Bronchial epithelial cell (primary cell): Measurements from ENCODE around the gene SDC1. TPM values are rescaled to one million over a fixed set of nuclear protein-coding genes. Genes with fewer than 3 reads are reported as not detected.

Experiments
- DNase-seq: peaks from one replicate; pipeline ENCODE4 v3.0.0-alpha.2; 2010; ENCODE audit warnings: low read depth
- FAIRE-seq: peaks from 2 replicates; lab custom pipeline; 2011; peaks lifted over from hg19 to GRCh38; lab: Jason Lieb, UNC
- H3K27me3 ChIP-seq: 2 replicates; pipeline ENCODE4 v1.5.1; 2011; ENCODE audit warnings: low read length; ENCODE audit not compliant: control insufficient read depth, insufficient read depth
- H3K36me3 ChIP-seq: 2 replicates; pipeline ENCODE4 v1.5.1; 2011; ENCODE audit warnings: low read length; ENCODE audit not compliant: control insufficient read depth, insufficient read depth
- H3K4me3 ChIP-seq: 2 replicates; pipeline ENCODE4 v1.5.1; 2011; ENCODE audit warnings: mild to moderate bottlenecking, low read depth, low read length, control low read depth
- total RNA-seq: library from RNA; depleted of rRNA; stranded (reverse); fragments of >200 nt; gene quantifications from 2 replicates; pipeline ENCODE4 v1.2.1, GENCODE V29; 2014
- TF ChIP-seq, protein P1 (sequence below): IDR thresholded peaks from 2 replicates; pipeline ENCODE4 v1.5.1; 2011; ENCODE audit warnings: mild to moderate bottlenecking, moderate library complexity, low read length, control low read depth, inconsistent platforms; ENCODE audit not compliant: insufficient read depth, severe bottlenecking

The SDC1 gene
- total RNA-seq, 1 donor from 2014 or later, result 1,084 TPM

DNA sequence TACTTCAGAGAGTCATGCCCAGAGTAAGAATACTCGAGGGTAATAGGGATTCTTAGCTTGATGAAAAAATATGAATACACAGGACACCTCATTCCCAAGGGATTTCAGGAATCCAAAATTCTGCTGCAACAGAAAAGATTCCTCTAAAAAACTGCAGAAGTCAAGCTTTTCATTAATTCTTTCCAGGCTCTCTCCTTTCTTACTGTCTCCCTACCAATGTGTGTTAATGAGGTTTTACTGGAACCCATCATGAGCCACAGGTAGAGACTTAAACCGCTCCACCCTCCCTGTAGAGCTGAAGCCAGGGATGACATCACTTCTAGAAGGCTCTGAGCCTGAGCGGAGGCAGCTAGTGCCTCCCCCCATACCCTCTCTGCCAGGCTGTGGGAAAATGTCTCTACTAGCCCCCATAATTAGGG lies 3.4 kb downstream of the SDC1 start:
- H3K27me3 ChIP-seq, result no peaks in the 10 kb centered on the region
- TF ChIP-seq, protein P1, sequence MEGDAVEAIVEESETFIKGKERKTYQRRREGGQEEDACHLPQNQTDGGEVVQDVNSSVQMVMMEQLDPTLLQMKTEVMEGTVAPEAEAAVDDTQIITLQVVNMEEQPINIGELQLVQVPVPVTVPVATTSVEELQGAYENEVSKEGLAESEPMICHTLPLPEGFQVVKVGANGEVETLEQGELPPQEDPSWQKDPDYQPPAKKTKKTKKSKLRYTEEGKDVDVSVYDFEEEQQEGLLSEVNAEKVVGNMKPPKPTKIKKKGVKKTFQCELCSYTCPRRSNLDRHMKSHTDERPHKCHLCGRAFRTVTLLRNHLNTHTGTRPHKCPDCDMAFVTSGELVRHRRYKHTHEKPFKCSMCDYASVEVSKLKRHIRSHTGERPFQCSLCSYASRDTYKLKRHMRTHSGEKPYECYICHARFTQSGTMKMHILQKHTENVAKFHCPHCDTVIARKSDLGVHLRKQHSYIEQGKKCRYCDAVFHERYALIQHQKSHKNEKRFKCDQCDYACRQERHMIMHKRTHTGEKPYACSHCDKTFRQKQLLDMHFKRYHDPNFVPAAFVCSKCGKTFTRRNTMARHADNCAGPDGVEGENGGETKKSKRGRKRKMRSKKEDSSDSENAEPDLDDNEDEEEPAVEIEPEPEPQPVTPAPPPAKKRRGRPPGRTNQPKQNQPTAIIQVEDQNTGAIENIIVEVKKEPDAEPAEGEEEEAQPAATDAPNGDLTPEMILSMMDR, result no peak
- peak overlapping the region; percentile 5 for H3K4me3 ChIP-seq
- DNase-seq (peak; percentile 68), FAIRE-seq (no peak)
- peaks cover 33% of the 10 kb centered on the region for H3K36me3 ChIP-seq

DNA sequence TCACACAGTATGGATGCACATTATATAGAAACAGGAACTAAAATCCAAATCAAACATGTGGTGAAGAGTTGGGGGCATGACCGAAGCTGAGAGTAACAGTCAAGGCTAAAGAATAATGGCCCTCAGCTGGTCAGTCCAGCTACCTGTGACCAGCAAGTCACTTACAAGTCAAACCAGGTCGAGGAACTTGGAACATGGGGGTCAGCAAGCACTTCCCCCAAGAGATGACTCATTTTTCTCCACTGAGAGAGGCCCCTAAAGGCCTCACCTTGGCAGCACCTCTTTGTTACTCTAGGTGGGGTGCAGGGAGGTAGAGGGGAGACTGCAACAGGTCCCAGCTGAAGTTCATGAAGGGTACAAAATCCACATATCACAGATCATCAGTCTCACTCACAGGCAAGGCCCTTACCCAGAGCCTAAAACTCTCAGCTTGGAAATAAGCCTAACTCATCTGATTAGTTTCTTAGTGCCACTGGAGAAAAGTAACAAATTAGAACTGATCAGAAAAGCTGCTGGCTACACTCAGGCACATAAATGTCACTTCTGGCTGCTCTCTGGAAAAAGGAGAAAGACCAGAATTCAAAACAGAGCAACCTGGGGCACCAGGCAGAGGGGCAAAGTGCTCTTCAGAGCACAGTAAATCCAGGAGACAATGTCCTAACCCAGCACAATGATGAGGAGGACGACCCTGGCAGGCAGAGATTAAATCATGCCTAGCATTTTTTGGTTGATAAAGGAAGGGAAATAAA lies 4.0 kb downstream of the SDC1 start:
- FAIRE-seq, result no peak
- H3K36me3 ChIP-seq, result peaks cover 35% of the 10 kb centered on the region
- no peak for DNase-seq
- peak overlapping the region; percentile 5 for H3K4me3 ChIP-seq
- no peaks in the 10 kb centered on the region for H3K27me3 ChIP-seq
- TF ChIP-seq, protein P1, result no peak

DNA sequence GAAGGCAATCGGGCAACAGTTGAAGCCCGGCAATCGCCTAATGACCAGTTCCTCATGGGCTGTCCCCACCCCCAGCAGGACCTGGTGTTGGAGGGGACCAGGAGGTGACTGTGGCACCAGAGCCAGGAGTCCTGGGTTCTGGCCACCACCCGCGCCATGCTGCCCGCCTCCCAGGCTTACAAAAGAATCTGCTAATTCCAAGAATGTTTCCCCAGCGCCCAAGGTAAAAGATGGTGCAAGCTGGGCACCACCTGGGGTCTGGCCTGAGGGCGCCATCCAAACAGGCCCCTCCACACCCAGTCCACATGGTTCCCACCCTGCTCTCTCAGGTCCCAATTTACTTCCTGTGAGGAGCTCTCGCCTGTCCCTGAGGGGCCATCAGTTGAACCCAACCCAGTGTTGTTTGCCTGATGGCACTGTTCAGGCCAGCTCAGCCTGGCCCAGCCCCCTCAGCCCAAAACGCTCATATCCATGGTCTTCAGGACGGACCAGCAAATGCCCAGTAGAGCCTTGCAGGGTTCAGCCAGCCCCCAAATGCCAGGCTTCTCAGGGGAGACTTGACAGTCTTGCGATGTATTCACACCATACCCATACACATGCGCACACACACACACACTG lies 5.1 kb downstream of the SDC1 start:
- TF ChIP-seq, protein P1, result no peak
- FAIRE-seq (no peak), DNase-seq (no peak)
- Histone ChIP-seq H3K27me3 (no peaks in the 10 kb centered on the region), H3K36me3 (peaks cover 38% of the 10 kb centered on the region), H3K4me3 (no peak overlapping the region)

DNA sequence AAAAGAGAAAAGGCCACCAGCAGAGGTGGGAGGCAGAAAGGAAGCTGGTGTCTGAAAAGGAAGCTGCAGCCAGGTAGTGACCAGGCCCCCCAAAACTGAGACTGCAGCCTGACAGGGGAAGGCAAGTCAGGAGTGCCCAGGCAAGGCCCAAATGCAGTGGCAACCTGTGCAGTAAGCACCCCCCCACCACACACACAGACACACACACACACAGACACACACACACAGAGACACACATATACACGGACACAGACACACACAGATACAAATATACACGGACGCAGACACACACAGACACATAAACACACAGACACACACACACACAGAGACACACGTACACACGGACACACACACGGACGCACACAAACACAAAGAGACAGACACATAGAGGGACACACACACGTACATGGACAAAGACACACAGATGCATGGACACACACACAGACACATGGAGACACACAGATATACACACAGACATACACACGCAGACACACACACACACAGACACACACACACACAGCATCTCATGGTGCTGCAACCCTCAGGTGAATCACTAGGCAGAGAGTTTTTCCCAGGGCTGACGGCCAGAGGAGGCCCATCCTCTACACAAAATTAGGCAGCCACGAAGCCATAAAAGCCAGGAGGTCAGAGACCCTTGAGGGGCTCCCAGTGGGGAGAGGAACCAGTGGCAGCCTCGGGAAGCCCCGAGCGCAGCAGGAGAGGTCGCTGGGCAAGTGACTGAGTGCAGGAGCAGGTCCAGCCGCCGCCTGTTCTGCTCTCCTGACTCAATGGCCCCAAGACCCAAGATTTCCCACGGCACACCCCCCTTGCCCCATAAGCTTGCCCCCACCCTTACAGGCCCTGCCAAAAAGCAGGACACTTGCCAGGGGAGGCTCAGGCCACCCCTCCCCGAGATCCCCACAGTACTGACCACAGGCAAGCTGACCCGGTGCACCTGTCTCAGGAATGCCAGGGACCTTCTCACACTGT lies 6.3 kb downstream of the SDC1 start:
- DNase-seq (peak; percentile 50), FAIRE-seq (peak; percentile 55)
- H3K4me3 ChIP-seq, result peak overlapping the region; percentile 3

More for the DNA sequence above, 6.3 kb downstream of the SDC1 start:
- Histone ChIP-seq H3K36me3 (peaks cover 35% of the 10 kb centered on the region), H3K27me3 (no peaks in the 10 kb centered on the region)
- TF ChIP-seq, protein P1, result no peak
